Prostate gland (tissue), 2 donors: ENCODE data around the gene RBM38.

Experiments
- CTCF ChIP-seq, 4 experiments: fragments of 200-600 bp in 2 of 4; fragments of 450-650 bp in 2 of 4; sonication (generic) in 2 of 4; IDR thresholded peaks; 1 replicate in 3 of 4; 2 replicates in 1 of 4; pipeline ENCODE4 v1.5.1; 2016 to 2019; ENCODE audit warnings: antibody characterized with exemption in 4 of 4, mild to moderate bottlenecking in 2 of 4, moderate library complexity in 2 of 4
- POLR2A ChIP-seq: fragments of 450-650 bp; IDR thresholded peaks from one replicate; pipeline ENCODE4 v1.6.1; 2016; ENCODE audit warnings: antibody characterized with exemption, mild to moderate bottlenecking
- POLR2AphosphoS5 ChIP-seq: sonication (generic); formaldehyde crosslinking; IDR thresholded peaks from one replicate; pipeline ENCODE4 v1.6.1; 2017; ENCODE audit warnings: antibody characterized with exemption

GRCh38 chr20:57416296-57417022, 25.3 kb downstream of the RBM38 start:
- TF ChIP-seq CTCF (IDR thresholded peaks at IDR 0.05) (no peak), POLR2A (no peak), POLR2AphosphoS5 (no peak)
